Keratinocyte (primary cell): ENCODE data around the gene CFAP90. TPM values are rescaled to one million over a fixed set of nuclear protein-coding genes. Genes with fewer than 3 reads are reported as not detected.

Experiments
- DNase-seq: peaks from one replicate; pipeline ENCODE4 v3.0.0-alpha.2; 2011; ENCODE audit warnings: low read depth, missing footprints, low spot score
- FAIRE-seq: peaks from 2 replicates; lab custom pipeline; 2011; peaks lifted over from hg19 to GRCh38; lab: Jason Lieb, UNC
- H2AFZ ChIP-seq: 2 replicates; pipeline ENCODE4 v1.6.0; 2012; ENCODE audit warnings: low read length, control low read depth, inconsistent platforms; ENCODE audit not compliant: control insufficient read depth
- H3K27ac ChIP-seq: 2 replicates; pipeline ENCODE4 v1.5.1; 2011; ENCODE audit warnings: low read length; ENCODE audit not compliant: control insufficient read depth, insufficient read depth
- H3K27me3 ChIP-seq: 3 replicates; pipeline ENCODE4 v1.6.0; 2011; ENCODE audit warnings: low read length; ENCODE audit not compliant: control insufficient read depth, insufficient read depth; ENCODE audit errors: extremely low read depth
- H3K36me3 ChIP-seq, 2 experiments: 2 replicates in 1 of 2; 3 replicates in 1 of 2; pipeline ENCODE4 v1.5.1; 2011; ENCODE audit warnings: low read length in 2 of 2, mild to moderate bottlenecking in 1 of 2; ENCODE audit not compliant: control insufficient read depth in 2 of 2, insufficient read depth in 2 of 2; ENCODE audit errors: extremely low read depth in 1 of 2
- H3K4me1 ChIP-seq: 3 replicates; pipeline ENCODE4 v1.5.1; 2011; ENCODE audit warnings: low read length; ENCODE audit not compliant: control insufficient read depth, insufficient read depth; ENCODE audit errors: extremely low read depth
- H3K4me2 ChIP-seq: 3 replicates; pipeline ENCODE4 v1.6.0; 2011; ENCODE audit warnings: low read depth, low read length; ENCODE audit not compliant: control insufficient read depth, insufficient read depth; ENCODE audit errors: extremely low read depth
- H3K4me3 ChIP-seq, 3 experiments: fragments of 200-600 bp in 1 of 3; sonication (generic) in 1 of 3; 2 replicates in 2 of 3; 3 replicates in 1 of 3; pipeline ENCODE4 v1.5.1; 2011 to 2016; ENCODE audit warnings: low read length in 3 of 3, mild to moderate bottlenecking in 3 of 3, control low read depth in 2 of 3, inconsistent platforms in 1 of 3, low read depth in 1 of 3, mixed read lengths in 1 of 3, mixed run types in 1 of 3, moderate library complexity in 1 of 3; ENCODE audit not compliant: control insufficient read depth in 2 of 3, insufficient read depth in 2 of 3; ENCODE audit errors: extremely low read depth in 1 of 3
- H3K79me2 ChIP-seq: 2 replicates; pipeline ENCODE4 v1.6.0; 2012; ENCODE audit warnings: low read length; ENCODE audit not compliant: control insufficient read depth, insufficient read depth
- H3K9ac ChIP-seq: 3 replicates; pipeline ENCODE4 v1.6.0; 2011; ENCODE audit warnings: low read length; ENCODE audit not compliant: control insufficient read depth, insufficient read depth; ENCODE audit errors: extremely low read depth
- H3K9me1 ChIP-seq: 3 replicates; pipeline ENCODE4 v1.6.0; 2011; ENCODE audit warnings: low read length; ENCODE audit not compliant: control insufficient read depth, insufficient read depth; ENCODE audit errors: extremely low read depth
- H3K9me3 ChIP-seq: 2 replicates; pipeline ENCODE4 v1.5.1; 2012; ENCODE audit warnings: low read depth, low read length; ENCODE audit not compliant: control insufficient read depth
- H4K20me1 ChIP-seq: 3 replicates; pipeline ENCODE4 v1.6.0; 2011; ENCODE audit warnings: low read length; ENCODE audit not compliant: control insufficient read depth, insufficient read depth; ENCODE audit errors: extremely low read depth
- CTCF ChIP-seq, 3 experiments: IDR thresholded peaks in 1 of 3; conservative IDR thresholded peaks in 1 of 3; optimal IDR thresholded peaks in 1 of 3; 2 replicates in 2 of 3; 3 replicates in 1 of 3; pipeline versions ENCODE3 to v1.5.1; 2011; ENCODE audit warnings: low read length in 3 of 3, mild to moderate bottlenecking in 3 of 3, moderate library complexity in 2 of 3, control low read depth in 1 of 3, inconsistent platforms in 1 of 3; ENCODE audit not compliant: insufficient read depth in 2 of 3; ENCODE audit errors: extremely low read depth in 1 of 3
- EZH2 ChIP-seq: IDR thresholded peaks from one replicate; pipeline ENCODE4 v1.6.1; 2012; ENCODE audit warnings: inconsistent platforms, mild to moderate bottlenecking, low read length, moderate library complexity
- dilution Hi-C: fragments of 300-500 bp; cut with MboI; formaldehyde crosslinking; loops from one replicate; pipeline ENCODE4 v1.7.0; 2020; ENCODE audit warnings: low sequenced_read_pairs; ENCODE audit not compliant: extremely low pct_ligation_motif_present
- polyA plus RNA-seq, 5 experiments: library from polyadenylated mRNA; depleted of rRNA in 3 of 5; stranded (reverse) in 3 of 5; stranded (forward) in 1 of 5; unstranded in 1 of 5; fragments of >200 nt; gene quantifications; 1 replicate in 1 of 5; 2 replicates in 3 of 5; 3 replicates in 1 of 5; pipeline versions ENCODE4 v1.2.1 to v1.2.3, GENCODE V29; 2011 to 2012; ENCODE audit warnings: missing spikeins in 2 of 5, low read depth in 1 of 5, low replicate concordance in 1 of 5

The CFAP90 gene
- polyA plus RNA-seq, 1 donor (not counting 4 experiments of a cell fraction or from before 2014, with no cell fraction given): not detected

DNA sequence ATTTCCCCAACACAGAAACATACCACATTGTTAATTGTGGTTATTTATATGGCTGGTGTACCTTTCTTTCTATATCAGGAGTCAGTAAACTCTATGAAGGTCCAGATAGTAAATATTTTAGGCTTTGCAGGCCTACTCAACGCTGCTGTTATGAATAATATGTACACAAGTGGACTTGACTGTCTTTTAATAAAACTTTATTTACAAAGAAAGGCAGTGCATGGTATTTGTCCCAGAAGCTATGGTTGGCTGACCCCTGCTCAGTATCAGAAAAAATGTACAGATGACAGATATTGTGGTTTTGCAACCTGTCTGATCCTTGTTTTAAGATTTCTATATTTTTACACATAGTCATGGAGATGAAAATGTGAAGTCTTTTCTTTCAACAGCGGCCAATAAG, 23.7 kb upstream of the CFAP90 start:
- H3K27ac ChIP-seq: no peak overlapping the region
- H3K4me1 ChIP-seq: peaks cover 13% of the 10 kb centered on the region
- H3K4me3 ChIP-seq: no peak overlapping the region
- no peak overlapping the region for H3K4me2 ChIP-seq
- DNase-seq: no peak
- no peak for FAIRE-seq
- no peaks in the 10 kb centered on the region for H3K9me1 ChIP-seq
- H3K79me2 ChIP-seq: peaks cover 59% of the 10 kb centered on the region
- no peaks in the 10 kb centered on the region for H3K9me3 ChIP-seq
- no peak overlapping the region for H3K9ac ChIP-seq
- H2AFZ ChIP-seq: no peak overlapping the region
- dilution Hi-C loops: no loop called here
- no peak for TF ChIP-seq EZH2
- TF ChIP-seq CTCF (optimal IDR thresholded peaks at IDR 0.05 in 1 of 3, IDR thresholded peaks at IDR 0.05 in 1 of 3, conservative IDR thresholded peaks at IDR 0.05 in 1 of 3; ENCODE audit: extremely low read depth in 1 of 3, insufficient read depth in 2 of 3, low read length in 3 of 3): no peak
- peaks cover 26 to 28% of the 10 kb centered on the region in 2 experiments for H3K36me3 ChIP-seq
- peaks cover 2% of the 10 kb centered on the region for H4K20me1 ChIP-seq
- no peaks in the 10 kb centered on the region for H3K27me3 ChIP-seq

DNA sequence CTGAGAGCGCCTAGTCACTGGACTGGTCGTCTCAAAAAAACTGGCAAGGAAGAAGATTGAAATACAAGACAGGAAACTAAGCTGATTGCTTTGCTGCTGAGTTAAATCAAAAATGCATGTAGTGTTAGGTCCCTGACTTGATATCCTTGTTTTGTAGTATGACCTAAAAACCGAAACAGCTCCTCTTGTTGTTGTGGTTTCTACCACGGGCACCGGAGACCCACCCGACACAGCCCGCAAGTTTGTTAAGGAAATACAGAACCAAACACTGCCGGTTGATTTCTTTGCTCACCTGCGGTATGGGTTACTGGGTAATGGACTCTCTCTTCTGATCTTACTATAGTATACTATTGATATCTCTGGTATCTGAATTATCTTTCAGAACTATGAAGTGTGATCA, 22.3 kb upstream of the CFAP90 start:
- H3K9ac ChIP-seq: no peak overlapping the region
- no peaks in the 10 kb centered on the region for H3K27me3 ChIP-seq
- peaks cover 24 to 25% of the 10 kb centered on the region in 2 experiments for H3K36me3 ChIP-seq
- H3K27ac ChIP-seq: no peak overlapping the region
- no peak overlapping the region for H2AFZ ChIP-seq
- H3K4me1 ChIP-seq: peaks cover 13% of the 10 kb centered on the region
- no peak overlapping the region for H3K4me2 ChIP-seq
- no peaks in the 10 kb centered on the region for H3K9me1 ChIP-seq
- H3K79me2 ChIP-seq: peaks cover 68% of the 10 kb centered on the region
- H4K20me1 ChIP-seq: no peaks in the 10 kb centered on the region
- no peak for TF ChIP-seq CTCF (optimal IDR thresholded peaks at IDR 0.05 in 1 of 3, IDR thresholded peaks at IDR 0.05 in 1 of 3, conservative IDR thresholded peaks at IDR 0.05 in 1 of 3; ENCODE audit: extremely low read depth in 1 of 3, insufficient read depth in 2 of 3, low read length in 3 of 3)
- no peak for TF ChIP-seq EZH2
- FAIRE-seq (no peak), DNase-seq (no peak)
- dilution Hi-C loops: no loop called here
- no peaks in the 10 kb centered on the region for H3K9me3 ChIP-seq
- H3K4me3 ChIP-seq: no peak overlapping the region
